Stimulated activated CD8-positive, alpha-beta memory T cell treated with anti-CD3 and anti-CD28 coated beads, Interleukin-15, amount 100 ng/mL, for 4 hours (primary cell): ENCODE results near the gene E2F4.

ENCODE experiments used
- DNase-seq, 2 donors: peaks; one replicate each; pipeline ENCODE4 v3.0.0-alpha.2; 2020; ENCODE audit warnings: low read depth in 2 of 2

The E2F4 gene

DNA sequence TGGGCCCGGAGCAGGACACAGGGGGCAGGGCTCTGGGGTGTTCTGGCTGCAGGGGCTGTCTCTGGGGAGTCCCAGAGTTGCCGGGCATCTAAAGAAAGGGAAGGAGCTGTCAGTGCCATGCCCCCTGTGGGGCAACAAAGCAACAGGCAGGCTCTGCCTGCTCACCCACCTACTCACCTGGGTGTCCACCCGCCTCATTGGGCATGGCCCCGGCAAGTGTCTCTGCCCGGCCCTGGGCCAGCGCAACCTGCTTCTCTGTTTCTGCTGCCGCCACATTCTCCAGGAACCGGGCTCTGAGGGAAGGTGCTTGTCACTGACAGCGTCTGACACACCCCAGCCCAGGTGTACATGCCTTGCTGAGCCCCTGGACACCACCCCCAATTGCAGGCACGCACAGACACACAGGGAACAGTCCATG, 42.2 kb downstream of the E2F4 start:
- no peak for DNase-seq

DNA sequence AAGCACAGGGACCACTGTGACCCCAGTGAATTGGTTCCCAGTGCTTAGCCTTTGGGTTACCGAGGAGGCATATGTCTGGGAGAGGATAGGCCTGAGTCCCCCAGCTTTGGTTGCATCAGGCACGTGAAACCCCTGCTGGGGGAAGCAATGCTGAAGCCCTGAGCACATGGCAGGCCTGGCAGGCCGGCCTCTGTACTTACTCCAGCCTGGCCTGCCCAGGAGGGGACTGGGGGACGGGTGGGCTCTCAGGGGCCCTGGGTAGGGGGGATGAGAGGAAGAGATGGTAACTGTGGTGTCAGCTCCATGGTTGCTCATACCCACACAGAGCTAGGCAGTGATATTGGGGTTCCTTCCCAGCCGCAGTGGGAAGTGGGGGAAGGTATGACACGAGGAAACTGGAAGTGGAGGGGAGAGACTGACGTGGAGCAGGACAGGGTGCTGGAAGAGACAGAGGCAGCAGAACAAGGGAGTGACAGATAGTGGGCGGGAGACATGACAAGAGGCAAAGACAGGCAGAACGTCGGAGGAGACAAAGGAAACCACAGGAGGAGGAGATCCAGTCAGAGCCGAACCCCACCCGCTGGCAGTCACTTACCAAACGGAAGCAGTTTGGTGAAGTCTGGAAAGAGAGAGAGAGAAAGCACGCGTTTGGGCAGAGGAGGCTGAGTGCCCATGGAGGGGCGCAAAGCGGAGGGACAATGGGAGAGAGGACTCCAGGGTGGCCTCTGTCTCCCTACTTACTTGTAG, 44.0 kb downstream of the E2F4 start:
- no peak for DNase-seq

DNA sequence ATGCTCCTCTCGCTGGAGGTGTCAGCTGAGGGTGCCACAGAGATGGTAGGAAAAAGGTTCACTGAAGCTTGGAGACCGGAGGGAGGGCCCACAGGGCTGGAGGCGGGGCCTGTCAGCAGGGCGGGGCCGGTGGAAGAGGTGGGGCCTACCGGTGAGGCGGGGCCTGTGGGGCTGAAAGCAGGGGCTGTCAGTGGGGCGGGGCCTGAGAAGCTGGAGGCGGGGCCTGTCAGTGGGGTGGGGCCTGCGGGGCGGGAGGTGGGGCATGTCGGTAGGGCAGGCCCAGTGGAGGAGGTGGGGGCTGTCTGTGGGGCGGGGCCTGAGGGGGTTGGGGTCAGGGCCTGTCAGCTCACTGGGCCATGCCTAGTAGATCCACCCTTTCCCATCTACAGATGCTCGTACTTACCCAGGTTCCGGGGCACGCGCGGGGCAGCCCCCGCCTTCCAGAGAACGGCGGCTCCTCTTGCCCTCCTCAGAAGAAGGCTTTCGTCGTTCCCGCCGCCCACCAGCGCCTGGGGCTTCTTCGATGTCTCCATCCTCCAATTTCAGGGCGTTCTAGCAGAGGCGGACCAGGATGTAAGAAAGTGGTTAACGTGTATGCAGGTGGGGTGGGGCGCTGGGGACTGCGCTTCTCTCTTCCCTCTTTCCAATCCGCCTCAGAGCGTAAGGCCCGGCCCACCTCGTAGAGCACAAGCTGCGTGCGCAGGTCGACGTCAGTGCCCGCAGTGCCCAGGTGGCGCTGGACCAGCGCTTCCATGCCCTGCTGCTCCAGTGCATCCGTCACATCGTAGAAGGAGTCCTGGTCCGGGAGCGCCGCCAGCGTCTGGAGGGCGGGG, 44.8 kb downstream of the E2F4 start:
- peak in 1 of 2 donors; percentile 27 for DNase-seq

DNA sequence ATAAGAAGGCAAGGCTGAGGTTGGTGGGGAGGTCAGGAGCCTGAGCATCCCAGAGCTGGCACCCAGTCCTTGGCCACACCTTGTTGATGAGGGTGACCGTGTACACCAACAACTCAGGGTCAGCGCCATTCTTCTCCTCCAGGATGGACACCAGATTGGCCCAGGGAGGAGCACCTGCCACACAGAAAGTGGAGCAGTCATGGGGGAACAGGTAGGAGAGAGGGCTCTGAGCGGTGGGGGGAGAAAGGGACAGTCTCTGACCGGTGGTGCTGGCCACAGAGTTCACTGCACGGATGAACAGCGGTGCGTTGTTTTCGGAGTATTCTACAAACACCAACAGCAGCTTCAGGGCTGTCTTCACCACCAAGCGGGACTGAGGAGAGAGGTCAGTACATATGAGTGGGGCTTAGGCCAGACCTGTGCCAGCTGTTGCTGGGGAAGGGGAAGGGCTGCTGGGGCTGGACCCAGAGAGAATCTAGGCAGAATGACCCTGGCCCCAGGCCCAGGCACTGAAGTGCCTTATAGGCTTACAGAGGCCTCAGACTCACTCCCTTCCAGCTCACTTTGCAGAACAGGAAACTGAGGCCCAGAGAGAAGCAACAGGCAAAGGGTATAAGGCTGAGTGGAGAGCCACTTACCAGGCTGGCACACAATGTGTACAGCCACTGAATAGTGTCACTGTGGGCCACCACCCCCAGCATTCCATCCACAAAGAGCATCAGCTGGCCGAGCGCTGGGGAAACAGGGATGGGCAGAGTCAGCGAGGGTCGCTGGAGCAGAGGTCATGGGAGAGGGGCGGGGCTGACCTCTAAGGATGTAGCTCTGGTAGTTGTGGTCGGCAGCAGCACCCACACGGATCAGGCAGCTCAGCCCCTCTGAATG, 45.7 kb downstream of the E2F4 start:
- DNase-seq, result no peak

DNA sequence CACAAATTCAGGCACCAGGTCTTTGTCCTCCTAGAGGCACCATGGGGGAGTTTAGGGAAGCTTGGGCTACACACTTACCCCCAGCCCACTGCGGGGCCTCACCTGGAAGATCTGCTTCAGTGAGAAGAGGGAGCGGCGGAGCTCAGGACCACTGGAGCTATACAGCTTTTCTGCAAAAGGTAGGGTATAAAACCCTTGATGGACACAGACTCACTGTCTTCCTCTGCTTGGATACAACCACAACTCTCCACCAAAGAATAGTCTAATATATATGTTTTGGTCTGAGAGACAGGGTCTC, 46.3 kb downstream of the E2F4 start:
- no peak for DNase-seq

DNA sequence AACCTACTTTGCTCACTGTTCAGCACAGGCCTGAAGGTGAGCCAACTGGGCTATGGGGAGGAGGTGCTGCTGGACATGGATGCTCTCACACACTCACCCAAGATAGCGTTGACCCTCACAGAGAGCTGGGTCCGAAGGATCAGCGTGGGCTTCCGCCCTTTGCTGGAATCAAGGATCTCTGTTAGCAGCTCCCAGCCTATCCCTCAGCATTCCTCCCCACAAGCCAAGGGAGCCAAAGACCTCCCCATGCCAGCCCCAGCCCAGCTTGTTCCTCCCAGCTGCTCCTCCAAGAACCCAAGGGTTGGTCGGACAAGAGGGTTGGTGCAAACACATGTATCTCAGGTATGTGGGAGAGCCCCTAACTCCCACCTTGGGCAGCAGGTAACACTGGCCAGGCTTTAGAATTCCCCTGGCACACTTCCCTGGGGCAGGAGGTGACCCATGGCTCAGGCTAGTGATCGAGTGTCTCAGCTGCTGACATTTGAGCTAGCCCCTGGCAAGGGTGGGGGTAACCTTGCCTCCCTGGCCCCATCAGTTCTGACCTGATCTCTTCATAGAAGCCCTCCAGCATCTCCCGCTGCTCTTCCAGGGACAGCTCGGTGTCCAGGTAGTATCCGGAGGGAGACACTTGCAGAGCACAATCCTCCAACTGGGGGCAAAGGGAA, 47.0 kb downstream of the E2F4 start:
- no peak for DNase-seq

DNA sequence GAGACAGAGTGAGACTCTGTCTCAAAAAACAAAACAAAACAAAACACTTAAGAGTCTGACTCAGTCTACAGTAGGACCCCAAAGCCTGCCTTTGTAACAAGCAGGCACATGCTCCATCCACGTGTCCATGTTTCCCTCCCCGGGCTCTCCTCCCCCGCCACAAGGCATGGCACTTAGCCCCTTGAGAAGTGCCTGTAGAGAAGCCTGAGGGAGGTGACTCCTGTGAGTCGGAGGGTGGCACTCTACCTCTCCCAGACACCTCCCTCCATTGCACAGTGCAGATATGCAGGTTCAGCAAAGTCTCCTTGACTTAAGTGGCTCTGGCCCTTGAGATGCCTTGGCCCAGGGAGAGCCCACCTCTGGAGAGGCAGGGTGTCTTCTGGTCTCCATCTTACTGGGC, 48.6 kb downstream of the E2F4 start:
- no peak for DNase-seq

DNA sequence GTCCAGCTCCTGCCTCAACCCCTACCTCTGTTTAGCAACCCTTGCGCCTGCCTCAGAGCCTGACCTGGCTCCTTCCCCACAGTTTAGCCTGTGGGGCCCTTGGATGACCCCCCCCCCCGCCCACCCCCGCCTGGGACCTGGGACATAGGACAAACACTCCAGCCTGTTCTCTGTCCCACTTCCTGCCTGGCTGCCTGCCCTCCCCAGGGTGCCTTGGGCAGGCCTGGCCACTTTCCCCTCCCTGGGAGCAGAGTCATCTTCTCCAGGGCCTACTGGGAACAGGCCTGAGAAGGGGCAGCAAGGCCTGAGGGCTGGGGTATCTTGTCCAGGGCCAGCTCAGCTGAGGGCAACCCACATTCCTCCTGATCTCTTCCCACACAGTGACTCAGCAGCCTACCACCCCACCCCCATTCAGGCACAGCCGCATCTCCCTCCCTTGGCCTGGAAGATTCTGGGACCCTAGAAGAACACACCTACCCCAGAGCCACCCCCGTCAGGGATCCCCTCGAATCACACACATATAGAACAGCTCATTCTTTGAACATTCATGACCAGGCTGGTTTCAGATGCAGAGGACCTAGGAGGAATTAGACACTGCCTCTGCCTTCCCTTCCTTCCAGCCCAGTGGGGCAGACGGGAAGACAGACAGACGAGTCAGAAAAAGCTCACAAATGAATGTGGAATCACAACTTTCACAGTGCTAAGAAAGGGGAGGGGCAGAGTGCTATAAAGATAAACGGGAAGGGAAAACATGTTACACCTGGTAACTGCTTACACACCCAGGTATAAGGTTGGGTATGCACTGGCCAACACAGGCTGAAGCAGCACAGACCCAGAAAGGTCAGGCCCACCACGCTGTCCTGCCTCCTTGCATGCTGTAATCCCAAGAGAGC, 49.3 kb downstream of the E2F4 start:
- DNase-seq, result no peak

DNA sequence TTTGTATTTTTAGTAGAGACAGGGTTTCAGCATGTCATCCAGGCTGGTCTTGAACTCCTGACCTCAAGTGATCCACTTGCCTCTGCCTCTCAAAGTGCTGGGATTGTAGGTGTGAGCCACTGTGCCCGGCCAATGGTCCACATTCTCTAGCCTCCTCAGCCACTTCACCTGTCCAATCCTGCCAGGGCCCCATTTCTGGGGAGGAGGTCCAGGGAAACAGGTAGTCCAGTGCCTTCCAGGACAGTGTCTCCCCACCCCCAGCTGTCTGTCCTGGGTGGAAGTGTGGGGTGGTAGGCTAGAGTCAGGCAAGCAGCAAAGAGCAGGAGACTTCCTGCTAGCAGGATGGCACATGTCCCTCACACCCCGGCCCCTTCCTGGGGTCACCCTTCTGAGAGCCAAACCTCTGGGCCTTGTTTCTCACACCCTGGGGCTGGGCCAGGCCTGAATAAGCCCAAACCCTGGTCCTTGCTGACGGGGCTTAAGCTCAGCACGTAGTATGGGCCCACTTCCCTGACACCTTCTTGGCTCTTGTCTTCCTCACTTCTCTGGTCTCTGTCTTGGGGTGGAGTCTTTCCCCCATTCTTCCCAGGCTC, 50.3 kb downstream of the E2F4 start:
- no peak for DNase-seq

DNA sequence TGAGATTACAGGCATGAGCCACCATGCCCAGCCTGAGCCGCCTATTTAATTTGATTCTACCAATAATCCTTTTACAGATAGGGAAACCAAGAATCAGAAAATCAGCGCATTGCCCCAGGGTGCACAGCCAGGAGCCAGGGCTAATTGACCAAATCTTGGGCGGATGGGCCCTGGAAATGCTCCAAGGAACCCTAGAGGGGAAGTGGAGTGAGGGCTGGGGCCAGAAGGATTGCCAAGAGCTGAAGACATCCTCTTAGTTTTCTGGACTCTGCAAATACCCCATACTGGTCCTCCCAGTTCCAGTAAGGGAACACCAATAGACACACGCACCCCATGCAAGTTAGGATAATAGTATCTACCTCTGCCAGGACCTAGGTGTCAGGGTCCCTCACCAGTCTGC, 51.5 kb downstream of the E2F4 start:
- DNase-seq, result no peak

DNA sequence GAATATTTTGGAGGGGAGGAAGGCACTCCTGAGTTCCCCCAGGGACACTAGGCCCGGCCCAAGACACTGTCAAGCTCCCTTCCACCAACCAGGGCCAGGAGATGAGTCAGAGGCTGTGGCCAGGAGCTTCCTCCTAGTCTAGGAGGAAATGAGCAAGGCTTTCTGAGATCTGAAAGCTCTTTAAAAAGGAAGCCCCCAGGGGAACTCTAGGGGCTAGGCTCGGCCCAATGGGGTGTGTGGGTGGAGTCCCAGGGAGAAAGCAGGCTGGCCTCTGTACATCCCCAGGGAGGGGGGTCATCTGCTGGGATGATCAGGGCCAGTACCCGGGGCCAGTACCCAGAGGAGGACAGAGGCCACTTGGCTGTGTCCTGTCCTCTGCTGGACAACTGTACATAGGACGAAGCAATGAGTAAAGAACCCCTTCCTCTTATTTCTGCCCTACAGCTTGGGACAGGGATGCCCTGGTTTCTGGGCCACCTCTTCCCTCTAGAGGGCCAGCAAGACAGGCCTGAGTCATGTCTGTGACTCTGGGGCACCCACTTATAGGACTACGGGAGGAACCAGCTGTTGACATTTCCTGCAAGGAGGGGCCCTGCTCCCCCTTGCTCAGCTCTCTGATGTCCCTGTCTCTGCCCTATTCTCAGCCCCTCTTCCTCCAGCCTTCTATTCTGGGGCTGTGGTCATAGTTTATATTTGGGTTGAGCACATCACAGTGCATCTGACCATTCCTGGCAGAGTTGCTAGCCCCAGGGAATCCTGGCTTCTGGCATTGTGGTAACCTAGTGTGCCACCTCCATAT, 52.6 kb downstream of the E2F4 start:
- DNase-seq, result peak; percentile 64 to 75

DNA sequence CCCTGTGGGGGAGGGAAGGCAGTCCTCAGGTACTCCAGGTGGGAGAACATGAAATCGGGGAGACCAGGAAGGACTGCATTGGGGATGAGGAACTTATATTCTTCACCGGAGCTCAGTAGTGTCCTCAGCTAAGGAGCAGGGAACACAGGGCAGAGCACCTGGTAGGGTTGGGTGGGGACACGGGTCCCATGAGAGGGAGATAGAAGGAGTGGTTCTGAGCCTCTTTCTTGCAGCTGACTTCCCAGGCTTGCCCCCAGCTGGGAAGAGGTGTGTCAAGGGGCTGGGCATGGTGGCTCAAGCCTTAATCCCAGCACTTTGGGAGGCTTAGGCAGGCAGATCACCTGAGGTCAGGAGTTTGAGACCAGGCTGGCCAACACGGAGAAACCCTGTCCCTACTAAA, 53.2 kb downstream of the E2F4 start:
- DNase-seq, result no peak

DNA sequence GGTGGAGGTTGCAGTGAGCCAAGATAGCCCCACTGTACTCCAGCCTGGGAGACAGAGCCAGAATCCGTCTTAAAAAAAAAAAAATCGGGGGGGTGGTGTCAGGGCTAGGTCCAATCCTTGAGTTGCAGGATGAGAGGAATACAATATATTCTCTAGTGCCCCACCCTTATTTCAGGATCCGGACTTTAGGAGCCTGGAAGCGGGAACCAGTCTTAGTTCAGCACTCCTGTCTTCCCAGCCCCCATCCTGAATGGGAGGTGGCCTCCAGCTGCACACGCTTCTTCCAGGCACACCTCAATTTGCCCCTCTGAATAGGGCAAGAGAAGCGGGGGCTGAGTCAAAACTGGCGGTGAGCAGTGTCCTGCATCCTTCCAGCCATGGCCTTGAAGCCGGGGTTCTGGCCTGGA, 53.7 kb downstream of the E2F4 start:
- no peak for DNase-seq

DNA sequence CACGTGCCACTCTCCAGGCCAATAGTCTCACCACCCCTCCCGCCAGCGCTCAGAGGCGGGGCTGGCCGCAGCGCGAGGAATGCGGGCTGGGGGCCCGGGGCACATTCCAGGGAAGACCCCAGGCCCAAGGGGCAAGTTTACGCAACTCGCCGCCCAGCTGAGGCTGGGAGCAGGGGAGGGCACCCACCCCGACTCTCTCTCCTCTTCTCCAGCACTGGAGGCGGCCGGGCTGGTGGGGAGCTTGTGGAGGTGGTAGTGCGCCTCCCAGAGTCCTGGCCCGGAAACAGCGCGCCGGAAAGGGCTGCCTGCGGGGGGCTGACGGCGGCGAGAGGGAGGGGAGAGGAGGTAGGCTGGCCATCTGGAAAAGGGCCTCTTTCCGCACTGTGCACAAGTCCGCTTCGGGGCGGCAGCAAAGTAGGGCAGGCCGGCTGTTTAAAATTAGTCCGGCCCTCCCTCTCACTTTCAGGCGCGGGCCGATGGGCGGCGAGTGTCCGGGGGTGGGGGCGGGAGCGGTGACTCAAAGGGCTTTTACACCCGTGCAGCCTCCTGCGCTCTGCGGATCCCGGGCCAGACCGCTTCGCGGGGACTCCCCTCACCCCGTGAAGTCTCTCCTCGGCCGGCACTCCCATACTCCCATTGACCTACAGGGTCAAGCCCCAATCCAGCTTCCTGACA, 54.3 kb downstream of the E2F4 start:
- DNase-seq, result peak; percentile 17 to 24

DNA sequence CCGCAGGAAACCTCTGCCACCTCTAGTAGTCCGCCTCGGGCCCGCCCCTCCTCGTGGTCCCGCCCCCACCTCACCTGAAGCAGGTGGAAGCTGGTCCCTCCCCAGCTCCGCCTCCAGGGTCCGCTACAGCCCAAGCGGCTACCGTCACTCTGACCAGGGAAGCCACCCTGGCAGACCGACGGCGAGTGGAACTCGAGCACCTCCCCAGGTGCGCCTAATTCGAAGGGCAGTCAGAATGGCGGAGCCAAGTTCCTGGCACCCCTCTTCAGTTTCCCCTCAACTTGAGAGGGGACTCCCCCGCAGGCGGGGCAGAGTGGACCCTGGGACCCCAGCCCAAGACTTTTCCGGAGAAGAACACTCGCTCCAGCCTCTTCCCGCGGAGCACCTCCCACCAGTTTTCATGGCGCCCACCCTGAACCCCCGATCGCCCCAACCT, 54.8 kb downstream of the E2F4 start:
- no peak for DNase-seq

DNA sequence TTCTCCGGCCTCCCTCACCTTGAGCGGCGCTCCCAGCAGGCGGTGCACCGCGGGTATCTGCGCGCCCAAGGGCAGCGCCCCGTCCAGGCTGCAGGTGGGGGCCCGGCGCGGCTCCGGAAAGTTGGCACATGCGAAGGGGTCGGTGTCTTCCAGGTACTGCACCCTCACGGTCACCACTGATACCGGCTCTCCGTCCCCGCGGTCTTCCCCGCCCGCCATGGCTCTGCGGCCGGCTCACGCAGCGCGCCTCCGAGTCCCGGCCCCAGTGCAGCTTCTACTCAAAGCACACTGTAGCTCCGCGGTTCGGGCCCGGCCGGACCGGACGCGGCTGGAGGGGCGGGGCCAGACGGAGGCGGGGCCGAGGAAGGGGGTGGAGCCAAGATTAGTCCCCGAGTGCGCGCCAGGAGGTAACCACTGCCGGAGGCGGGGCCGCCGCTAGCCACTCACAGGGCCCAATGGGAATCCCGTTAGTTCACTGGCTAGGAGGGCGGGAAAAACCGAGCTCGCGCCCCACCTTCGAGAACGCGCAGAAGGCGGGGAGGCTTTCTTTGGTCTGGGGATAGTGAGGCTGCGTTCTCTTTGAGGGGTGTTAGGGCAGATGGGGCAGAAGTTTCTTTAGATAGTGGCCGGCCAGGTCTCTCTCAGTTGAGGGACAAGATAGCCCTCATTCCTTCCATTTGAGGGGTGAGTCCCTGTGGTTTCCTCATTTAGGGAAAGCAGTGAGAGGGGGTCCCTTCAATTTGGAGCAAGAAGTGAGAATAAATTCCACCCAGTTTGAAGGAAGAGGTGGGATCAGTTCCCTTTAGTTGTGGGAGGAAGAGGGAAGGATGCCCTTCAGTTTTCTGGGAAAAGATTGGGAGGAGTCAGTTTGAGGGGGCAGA, 55.5 kb downstream of the E2F4 start, which contains the start of gene FHOD1:
FHOD1 (minus strand) TSS at position 290 of the 881 bp plus-strand sequence; CDS start at position 219, 71 bp downstream.
- DNase-seq, result peak; percentile 88 to 91

DNA sequence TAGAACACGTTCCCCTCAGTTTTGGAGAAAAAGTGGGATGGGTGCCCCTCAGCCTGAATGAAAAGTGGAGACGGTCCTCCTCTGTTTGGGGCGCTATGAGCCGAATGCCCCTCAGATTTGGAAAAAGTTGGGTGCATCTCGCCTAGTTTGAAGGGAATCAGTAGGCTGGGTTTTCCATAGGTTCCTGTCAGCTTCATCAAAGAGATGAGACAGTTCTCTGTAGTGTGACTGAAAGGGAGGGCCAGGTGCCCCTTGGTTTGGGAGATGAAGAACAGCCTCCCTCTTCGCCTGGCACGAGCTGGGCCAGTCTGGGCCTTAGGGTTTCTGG, 56.1 kb downstream of the E2F4 start:
- DNase-seq, result no peak
